HG03060 (cell line): Measurements from ENCODE around the gene IGF2R.
"Not testable (repeated sequence)": the region's sequence is repeated elsewhere in the genome, so short reads cannot be mapped to it uniquely, and the experiment has no call there.

Experiments used
- ATAC-seq: cut with Tn5 transposase; IDR thresholded peaks from one replicate; pipeline ENCODE4 v1.9.1; 2021; ENCODE audit warnings: low read depth, moderate number of reproducible peaks; ENCODE audit not compliant: unreplicated experiment

The IGF2R gene

GRCh38 chr6:160131636-160132296, 162.9 kb downstream of the IGF2R start:
- no peak for ATAC-seq

DNA sequence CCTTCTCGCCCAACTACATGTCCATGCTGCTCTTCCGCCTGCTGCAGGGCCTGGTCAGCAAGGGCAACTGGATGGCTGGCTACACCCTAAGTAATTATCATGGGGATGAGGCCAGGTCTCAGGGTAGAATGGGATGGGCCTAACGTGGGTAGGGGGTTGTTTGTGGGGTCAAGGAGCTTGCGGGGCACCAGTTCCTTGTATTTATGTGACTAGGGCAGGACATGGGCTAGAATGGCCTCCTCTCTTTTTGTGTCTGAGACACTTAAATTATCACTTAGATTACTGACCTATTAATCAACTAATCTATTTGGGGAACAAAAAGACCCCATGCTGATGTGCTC, 163.4 kb downstream of the IGF2R start:
- no peak for ATAC-seq

DNA sequence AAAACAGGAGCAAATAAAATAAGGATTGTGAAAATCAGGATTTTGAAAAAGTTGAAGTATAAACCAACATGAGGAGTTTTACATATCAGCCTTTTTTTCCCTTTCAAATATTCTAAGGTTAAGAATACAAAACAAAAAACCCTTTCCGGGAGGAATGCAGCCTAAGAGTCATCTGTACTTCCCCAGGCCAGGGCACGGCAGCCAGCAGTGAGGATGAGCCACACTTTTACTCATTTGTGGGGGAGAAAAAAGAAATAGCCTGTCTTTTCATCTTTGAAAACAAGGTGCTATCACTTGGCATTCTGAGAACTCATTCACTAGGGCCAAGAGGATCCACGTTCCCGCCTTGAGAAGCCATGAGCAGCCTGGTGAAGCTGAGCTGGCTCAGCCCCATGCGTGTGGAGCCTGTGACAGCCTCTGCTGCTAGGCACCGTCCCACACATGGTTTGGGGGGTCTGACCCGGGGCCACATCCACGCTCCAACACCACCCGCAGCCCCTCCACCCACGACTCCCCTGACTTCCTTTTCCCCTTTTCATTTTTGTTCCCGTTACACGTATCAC, 164.0 kb downstream of the IGF2R start:
- ATAC-seq = no peak

GRCh38 chr6:160133441-160134336, 164.8 kb downstream of the IGF2R start:
- no peak for ATAC-seq

- ATAC-seq = not testable (repeated sequence)
Observed at GRCh38 chr6:160134337-160134751, 165.5 kb downstream of the IGF2R start.

- ATAC-seq = no peak
Observed at GRCh38 chr6:160134779-160135547, 166.1 kb downstream of the IGF2R start.

DNA sequence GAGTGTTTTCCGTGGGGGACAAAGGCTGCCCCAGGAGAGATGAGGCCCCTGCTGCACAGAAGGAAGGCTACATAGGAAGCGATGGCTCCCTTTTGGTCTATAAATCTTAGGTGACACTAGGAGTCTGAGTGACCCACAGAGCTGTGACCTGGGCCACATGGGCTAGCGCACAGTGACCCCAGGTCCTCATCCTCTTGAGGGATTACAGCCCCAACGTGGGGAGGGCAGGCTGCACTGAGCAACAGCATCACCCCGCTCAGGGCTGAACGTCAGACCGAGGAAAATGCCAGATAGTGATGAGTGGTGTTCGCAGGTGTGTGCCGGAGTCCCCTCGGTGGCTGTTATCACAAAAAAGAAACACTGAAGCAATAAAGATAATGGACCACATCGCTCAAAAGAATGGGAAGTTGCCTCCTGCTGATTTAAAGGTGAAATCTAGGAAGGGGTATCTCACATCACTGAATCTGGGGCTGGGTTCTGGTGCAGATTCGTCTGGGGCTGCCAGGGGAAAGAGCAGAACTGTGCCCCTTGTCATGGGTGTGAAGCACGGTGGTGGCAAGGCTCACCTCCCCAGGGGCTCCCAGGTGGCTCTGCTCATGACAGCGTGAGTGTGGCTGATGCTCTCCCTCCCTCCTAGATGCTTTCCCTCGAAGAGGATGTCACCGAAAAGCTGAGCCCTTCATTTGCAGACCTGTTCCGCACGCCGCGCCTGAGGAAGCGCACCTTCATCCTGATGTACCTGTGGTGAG, 167.2 kb downstream of the IGF2R start:
- ATAC-seq = no peak

- no peak for ATAC-seq
Observed at GRCh38 chr6:160137130-160137988, 168.5 kb downstream of the IGF2R start.

- ATAC-seq = no peak
Observed at GRCh38 chr6:160137989-160138835, 169.3 kb downstream of the IGF2R start.

GRCh38 chr6:160138839-160139419, 170.0 kb downstream of the IGF2R start:
- no peak for ATAC-seq

DNA sequence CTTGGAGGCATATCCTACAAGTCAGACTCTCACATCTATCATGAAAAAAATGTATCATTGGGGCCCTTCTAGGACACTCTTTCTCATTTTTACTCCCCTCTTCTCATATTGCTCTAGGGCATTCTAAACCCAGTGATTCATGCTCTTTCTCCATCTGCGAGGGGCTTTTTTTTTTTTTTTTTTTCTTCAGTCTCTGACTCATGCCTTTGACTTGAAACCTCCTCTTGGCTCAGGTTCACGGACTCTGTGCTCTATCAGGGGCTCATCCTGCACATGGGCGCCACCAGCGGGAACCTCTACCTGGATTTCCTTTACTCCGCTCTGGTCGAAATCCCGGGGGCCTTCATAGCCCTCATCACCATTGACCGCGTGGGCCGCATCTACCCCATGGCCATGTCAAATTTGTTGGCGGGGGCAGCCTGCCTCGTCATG, 170.6 kb downstream of the IGF2R start:
- ATAC-seq = no peak

GRCh38 chr6:160140493-160140892, 171.6 kb downstream of the IGF2R start:
- not testable (repeated sequence) for ATAC-seq

- no peak for ATAC-seq
Observed at GRCh38 chr6:160141001-160141726, 172.3 kb downstream of the IGF2R start.

DNA sequence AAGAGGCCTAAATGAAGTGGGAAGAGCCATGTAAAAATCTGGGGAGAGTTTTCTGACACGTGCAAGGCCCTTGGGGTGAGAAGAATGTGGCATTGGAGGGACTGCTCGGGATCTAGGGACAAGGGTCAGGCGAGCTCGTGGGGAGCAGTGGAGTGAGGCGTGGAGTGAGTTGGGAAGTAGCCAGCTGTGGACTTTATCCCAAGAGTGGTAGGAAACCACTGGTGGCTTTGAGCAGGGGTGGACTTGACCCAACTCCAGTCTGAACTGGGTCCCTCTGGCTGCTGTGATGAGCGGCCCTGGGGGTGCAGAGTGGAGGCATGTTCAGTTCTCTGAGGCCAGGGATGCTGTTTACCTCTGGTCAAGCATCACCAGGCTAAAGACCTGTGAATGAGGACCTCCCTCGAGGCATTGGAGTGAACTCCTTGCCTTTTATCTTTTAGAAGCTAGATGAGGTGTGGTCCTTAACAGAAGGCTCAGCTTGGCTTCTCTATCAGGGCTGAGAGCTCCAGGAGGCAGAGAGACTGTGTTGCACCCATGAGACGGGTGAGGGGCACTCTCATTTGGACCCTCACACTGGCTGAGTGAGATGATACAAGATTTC, 173.3 kb downstream of the IGF2R start:
- ATAC-seq = no peak

DNA sequence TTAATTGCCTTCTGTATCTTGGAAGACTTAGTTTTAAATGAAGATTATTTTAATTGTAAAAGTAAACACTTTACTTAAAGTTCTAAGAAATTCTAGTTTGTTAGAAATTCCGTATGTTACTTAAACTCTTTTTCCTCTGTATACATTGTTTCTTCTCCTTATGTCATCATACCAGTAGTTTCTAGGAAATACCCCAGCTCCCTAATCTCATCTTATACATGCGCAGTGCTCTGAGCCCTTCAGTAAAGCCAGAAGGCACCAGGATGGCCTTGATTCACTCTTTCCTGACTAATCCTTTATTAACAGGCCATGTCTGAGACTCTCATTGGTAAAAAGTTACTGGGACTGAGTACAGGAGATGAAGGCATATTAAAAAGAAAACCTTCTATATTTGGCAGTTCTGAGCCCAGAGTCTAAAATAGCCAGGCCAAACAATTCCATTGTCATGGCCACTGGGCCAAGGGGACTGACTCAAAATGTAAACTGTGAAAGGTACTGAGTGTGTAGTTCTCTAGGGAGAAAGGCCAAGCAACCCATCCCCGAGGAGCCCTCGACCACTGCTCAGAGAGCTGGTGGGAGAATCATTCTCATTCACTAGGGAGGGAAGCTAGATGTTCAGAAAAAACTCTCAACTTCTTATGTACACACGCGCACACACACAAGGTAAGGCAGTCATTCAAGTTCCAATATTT, 177.7 kb downstream of the IGF2R start:
- ATAC-seq = no peak

DNA sequence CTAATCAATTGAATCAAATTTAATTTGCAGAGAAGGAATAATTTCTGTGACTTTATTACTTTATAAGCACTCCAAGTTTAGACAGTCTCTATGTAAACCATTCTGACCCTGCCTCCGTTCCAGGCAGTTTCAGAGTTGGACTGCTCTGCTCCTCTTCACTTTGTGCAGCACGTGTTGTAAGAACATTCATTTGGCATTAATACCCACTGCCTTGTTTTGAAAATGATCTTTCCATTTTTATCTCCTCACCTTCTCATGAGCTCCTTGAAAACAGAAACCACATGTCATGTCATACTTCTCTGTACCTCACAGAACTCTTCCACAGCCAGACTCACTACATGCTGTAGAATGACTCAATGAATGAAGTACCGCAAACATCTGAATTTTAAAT, 178.3 kb downstream of the IGF2R start:
- ATAC-seq = no peak
